Stimulated activated CD4-positive, alpha-beta T cell treated with anti-CD3 and anti-CD28 coated beads, Interleukin-4, amount 100 ng/mL, for 24 hours (primary cell): ENCODE results near the gene SLC7A5.
"Not testable (repeated sequence)": the region's sequence is repeated elsewhere in the genome, so short reads cannot be mapped to it uniquely, and the experiment has no call there.

Source experiments
- DNase-seq: peaks from one replicate; pipeline ENCODE4 v3.0.0-alpha.2; 2020

SLC7A5 gene

DNA sequence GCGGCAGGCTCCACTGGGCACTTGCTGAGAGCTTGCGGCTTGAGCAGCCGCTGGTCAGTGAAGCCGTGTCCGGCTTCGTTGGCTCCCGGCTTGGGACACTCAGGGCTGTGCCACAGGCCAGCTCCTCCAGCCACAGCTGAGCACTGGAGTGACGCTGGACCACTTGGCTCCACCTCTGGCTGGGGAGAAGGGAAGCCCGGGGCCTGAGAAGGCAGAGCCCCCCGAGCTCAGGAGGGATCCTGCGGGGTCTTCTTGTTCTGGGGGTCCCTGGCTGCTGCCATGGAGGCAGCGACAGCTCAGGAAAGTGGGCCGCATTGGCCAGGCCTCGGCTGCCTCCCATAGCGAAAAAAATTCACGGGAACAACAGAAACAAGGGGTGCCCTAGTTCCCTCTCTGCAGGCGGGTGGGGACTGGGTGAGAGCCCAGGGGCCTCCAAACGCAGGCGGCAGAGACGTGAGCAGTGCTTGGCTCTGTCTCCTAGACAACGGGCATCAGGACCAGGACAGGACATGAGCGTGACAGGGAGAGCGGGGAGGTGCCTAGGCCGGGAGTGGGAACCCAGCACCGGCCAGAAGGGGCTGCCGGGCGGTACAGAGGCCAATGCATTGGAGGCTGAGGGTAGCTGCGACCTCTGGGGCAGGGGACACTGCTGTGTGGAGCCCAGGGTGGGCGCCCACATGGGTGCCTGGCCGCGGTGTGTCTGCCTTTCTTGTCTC is 37.7 kb downstream of the SLC7A5 start:
- no peak for DNase-seq

GRCh38 chr16:87830673-87831420 is 38.5 kb downstream of the SLC7A5 start:
- no peak for DNase-seq

- no peak for DNase-seq
Measured at GRCh38 chr16:87829988-87830672, 39.2 kb downstream of the SLC7A5 start.

DNA sequence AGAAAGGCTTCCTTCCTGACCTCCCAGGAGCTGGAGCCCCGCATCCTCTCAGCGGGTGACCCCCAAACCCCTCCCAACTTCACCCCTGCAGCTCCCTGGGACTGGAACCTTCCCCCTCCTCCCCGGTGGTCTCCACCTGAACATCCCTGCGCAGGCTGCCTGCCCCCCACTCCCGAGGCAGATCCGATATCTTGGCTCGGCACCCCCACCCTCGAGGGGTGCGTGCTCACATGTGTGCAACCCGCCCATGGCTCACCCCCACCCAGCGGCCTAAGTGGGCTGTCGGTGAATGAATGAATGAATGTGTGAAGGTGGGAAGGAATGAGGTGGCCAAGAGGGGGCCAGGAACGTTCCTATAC is 39.7 kb downstream of the SLC7A5 start:
- no peak for DNase-seq

DNA sequence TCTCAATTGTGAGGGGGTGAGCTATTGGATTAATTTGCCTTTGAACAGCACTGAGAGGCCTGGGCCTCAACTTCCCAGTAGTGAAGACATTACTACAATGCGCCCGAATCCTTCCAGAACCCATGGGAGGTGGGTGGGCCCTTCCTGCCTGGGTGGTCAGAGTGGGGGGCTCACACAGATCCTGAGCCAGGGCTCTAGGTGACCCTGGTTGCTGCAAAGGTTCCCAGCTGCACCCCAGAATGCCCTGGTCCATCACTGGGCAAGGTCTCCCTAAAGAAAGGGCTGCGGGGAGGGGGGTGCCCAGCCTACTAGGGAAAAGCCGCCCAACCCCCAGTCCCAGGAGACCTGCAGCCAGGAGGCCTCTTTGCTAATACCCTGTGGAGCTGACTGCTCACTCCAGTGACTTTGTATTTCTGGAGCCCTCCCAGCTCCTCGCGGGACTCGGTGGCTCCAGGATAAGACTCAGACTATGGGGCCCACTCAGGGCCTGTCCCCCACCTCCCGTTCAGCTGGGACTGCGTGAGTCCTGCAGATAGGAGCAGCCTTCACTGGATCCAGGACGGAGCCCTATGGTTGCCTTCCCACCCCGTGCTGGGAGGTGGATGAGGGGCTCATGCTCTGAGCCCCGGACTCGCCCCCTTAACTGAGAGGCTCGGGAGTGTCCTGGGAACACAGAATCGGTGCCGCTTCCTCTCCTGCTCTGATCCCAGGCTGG is 40.2 kb downstream of the SLC7A5 start:
- no peak for DNase-seq

- DNase-seq = no peak
Measured at GRCh38 chr16:87828071-87828906, 41.0 kb downstream of the SLC7A5 start.

GRCh38 chr16:87827588-87827915 is 41.8 kb downstream of the SLC7A5 start:
- DNase-seq = not testable (repeated sequence)

GRCh38 chr16:87826798-87827587 is 42.3 kb downstream of the SLC7A5 start:
- DNase-seq = no peak

- not testable (repeated sequence) for DNase-seq
Measured at GRCh38 chr16:87826407-87826797, 42.9 kb downstream of the SLC7A5 start.

DNA sequence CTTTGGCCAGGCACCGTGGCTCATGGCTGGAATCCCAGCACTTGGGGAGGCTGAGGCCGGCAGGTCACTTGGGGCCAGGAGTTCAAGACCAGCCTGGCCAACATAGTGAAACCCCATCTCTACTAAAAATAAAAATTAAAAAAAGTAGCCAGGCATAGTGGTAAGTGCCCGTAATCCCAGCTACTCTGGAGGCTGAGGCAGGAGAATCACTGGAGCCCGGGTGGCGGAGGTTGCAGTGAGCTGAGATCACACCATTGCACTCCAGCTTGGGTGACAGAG is 43.5 kb downstream of the SLC7A5 start:
- not testable (repeated sequence) for DNase-seq

DNA sequence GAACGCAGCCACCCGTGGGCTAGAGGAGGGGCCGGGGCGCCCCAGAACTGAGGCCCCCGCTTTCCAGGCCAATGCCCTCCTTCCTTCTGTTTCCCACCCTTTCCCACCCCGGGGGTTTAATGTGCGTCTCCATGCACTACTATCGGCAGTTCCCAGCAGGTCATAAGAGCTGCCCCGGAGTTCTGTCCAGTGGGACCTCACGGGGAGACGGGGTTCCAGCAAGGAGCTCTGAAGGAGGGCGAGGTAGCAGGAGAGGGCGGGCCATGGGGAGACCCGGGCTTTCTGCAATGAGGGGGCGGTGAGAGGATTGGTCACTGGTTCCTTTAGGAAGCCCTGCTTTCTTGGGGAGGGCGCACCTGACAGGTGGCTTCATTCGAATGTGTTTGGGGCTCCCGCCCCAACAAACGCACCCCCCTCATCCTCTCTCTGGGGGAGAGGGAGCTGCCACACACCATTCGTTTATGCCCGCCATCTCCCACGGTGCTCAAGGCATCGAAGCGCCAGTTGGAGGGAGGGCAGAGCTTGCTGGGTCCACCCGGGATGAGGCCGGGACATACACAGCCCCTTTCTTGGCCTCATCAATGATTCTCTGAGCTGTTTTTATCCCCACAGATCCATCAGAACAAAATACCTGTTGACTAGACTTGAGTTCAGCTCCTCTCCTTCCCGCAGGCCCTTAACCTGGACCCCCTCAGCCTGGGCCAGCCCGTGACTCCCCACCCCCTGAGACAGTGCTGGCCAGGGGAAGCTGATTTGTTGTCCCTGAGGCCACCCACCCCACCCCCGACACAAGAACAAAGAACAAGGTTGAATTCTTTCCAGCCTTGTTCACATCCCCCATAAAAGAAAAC is 44.1 kb downstream of the SLC7A5 start:
- no peak for DNase-seq

DNA sequence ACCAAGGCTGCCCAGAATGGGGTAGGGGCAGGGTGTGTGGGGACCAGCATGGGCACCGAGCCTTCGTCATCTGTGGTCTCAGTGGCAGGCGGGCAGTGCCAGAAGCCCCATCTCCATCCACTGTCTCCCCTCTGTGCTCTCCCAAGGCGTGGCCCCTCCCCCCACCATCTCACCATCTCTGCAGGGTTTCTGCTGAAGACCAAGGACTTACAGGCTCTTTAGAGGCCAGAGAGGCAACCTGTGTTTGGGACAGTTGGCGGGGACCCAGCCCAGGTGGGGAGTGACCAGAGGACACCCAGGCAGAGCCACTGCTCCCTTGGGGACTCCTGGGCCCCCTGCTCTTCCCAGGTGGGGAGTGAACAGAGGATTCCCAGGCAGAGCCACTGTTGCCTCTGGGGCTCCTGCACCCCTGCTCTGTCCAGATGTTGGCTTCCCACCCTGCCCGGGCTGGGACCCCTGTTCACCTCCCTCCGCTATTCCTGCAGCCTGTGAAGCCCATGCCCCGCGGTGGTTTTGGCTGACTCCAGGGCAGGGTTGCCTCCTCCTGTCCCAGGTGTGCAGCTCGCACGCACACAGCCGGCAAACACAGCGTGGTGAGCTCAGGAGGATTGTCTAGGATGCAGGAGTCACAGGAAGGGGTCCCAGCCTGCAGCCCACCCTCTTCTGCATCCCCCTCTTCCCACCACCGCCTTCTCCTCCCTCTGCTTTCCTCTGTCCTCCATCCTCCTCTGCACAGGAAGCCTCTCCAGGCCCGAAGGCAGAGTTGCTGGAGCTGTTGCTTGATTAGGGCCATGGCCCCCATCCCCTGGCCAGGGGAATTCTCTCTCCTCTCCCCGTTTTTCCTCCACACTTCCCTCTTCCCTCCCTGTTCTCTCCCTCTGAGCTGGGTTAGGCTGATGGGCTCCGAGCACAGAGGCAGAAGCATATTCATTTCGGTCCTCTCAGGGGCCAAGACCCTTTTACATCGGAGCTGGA is 45.0 kb downstream of the SLC7A5 start:
- no peak for DNase-seq

DNA sequence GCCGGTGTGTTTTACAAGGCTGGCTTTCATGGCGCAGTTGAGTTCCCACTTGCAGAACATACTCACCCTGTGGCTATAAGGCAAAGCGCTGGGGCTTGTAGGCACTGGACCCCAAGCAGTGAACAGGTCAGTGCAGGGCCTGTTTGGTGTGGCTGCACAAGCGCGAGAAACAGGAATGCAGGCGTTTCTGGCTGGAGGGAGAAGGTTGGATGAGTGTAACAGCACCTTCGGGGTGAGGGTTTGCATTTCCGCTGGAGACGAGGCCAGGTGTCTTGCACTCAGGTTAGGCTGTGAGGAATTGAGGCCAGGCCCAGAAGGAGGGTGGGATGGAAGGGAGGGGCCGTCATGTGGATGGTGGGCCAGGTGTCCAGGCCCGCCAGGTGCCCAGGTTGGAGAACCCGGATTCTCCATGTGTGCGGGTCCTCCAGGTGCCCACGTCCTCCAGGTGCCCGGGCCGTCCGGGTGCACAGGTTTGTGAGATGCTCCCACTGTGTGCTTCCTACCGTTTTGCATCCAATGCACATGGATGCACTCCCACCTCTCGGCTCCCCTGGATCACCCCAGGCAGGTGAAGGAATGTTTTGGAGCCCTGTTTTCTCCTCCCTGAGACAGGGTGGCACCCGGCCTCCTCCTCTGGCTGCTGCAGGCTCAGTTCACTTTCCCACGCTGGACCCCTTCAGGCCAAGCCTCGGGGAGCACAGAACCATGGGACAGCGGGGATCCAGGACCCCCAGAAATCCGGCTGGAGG is 46.0 kb downstream of the SLC7A5 start:
- DNase-seq = no peak

DNA sequence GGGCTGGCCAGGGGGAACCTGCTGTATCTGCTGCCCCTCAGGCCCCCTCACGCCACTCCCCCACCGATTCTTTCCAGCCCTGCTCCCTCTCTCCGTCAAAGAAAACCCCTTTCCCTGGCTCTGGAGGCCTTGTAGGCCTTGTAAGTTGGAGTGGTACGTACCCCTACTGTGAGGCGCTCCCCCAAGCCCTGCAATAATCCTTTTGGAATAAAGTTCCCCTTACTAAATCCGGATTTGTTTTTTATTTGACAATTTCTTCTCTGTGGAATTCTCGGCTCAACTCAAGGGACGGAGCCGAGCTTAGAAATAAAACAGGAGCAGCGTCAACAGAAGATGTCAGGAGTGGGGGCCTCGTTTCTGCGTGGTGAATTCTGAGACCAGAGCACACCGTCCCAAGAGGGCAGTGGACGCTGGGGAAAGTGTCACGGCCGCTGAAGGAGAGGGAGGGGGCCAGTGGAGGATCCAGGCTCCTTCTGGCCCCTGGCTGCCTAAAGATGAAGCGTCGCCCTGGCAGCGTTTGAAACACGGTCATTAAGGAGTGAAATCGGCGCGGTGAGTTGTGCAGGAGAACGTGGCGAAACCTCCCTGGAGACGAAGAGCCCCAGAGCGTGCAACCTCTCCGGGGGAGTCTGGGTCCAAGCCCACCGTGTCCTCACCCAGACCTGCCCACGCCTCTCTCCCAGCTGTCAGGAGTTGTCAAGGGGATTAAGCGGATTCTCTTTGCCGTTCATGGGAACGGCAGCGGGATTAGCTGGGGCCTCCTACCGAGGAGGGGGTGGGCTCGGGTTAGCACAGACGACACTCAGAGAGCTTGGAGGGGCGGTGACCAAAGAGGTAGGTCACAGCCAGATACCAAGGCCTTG is 47.0 kb downstream of the SLC7A5 start:
- DNase-seq = no peak

DNA sequence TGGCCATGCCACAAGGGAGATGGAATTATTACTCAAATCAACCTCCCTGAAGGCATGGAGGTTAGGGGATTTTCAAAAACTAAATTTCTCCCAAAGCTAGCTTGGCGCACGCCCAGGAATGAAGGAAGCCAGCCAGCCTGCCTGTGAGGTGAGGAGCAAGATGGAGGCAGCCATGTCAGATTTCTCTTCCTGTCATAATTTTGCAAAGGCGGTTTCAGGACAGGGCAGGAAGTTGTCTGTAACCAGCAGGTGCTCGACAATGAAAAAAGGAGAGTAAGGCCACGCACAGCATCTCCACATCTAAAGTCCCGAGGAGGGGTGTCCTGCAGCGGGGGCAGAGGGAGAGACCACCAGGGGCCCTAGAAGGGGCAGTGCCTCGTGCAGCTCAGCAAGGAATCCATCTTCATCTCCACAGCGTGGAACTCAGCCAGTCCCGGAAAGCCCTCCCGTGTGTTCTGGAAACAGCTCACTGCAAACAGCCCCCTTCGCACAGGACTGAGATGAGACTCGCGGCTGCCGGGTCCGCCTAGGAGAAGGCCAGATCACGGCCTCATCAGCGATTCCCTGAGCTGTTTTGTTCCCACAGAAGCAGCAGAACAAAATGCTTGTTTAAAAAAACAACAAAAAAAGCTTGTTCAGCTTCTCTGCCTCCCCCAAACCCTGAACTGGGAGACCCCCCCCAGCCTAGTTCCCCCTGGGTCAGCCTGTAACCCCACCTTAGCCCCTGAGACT is 47.8 kb downstream of the SLC7A5 start:
- no peak for DNase-seq

DNA sequence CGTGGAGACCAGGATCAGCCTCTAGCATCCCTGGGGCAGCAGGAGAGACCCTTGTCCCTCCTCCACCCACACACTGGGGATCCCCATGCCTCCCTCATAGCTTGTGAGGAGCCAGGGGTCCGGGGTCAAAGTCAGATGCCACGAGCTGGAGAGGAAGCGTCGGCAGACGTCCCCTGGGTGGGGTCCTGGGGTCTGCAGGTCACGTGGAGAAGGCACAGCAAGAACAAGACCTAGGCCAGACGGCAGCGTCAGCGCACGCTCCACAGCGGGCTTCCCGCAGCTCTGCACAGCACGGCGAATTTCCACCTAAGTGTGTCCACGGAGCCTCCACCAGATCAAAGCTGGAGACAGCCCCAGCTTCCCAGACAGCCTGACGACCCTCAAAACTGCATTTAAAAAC is 49.3 kb downstream of the SLC7A5 start:
- DNase-seq = no peak

- no peak for DNase-seq
Measured at GRCh38 chr16:87819282-87819681, 50.0 kb downstream of the SLC7A5 start.
